NCI-H524 (cell line): ENCODE data around the gene ADAM15.

ENCODE experiments used
- DNase-seq, 2 experiments: peaks; one replicate each; lab custom pipeline; 2025; lab: John Stamatoyannopoulos, UW

ADAM15 gene, protein sequence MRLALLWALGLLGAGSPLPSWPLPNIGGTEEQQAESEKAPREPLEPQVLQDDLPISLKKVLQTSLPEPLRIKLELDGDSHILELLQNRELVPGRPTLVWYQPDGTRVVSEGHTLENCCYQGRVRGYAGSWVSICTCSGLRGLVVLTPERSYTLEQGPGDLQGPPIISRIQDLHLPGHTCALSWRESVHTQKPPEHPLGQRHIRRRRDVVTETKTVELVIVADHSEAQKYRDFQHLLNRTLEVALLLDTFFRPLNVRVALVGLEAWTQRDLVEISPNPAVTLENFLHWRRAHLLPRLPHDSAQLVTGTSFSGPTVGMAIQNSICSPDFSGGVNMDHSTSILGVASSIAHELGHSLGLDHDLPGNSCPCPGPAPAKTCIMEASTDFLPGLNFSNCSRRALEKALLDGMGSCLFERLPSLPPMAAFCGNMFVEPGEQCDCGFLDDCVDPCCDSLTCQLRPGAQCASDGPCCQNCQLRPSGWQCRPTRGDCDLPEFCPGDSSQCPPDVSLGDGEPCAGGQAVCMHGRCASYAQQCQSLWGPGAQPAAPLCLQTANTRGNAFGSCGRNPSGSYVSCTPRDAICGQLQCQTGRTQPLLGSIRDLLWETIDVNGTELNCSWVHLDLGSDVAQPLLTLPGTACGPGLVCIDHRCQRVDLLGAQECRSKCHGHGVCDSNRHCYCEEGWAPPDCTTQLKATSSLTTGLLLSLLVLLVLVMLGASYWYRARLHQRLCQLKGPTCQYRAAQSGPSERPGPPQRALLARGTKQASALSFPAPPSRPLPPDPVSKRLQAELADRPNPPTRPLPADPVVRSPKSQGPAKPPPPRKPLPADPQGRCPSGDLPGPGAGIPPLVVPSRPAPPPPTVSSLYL

DNA sequence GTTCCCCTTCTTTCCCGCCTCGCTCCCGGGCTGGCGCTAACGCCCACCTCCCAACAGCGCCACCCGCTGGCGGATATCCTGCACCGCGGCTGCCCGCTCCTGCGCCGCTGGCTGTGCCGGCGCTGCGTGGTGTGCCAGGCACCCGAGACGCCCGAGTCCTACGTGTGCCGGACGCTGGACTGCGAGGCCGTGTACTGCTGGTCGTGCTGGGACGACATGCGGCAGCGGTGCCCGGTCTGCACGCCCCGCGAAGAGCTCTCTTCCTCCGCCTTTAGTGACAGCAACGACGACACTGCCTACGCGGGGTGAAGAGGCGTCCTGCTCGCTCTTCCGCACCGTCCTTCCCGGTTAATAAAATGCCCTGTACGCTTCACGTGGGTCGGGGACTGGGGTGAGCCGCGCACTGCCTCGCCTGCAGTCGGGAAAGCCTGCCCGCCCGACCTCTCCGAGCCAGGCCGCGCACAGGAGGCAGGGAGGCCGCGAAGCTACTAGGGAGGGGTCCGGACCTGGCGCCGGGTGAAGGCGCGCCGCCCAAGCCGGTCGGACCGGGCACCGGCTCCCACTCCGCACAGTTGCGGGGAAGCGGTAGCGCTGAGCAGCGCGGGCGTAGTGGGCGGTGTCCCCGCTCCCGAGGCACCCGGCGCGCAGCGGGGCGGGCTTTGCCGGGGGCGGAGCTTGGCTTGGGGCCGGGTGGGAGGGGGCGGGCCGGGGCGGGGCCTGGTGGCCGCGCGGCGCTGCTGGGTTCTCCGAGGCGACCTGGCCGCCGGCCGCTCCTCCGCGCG is at the start of gene ADAM15:
Gene ADAM15, plus strand, starts transcription at position 757 of the 782 bp plus-strand sequence. CDS start 71 bp downstream, outside the sequence.
- DNase-seq = peak in 1 of 2 experiments; percentile 67

DNA sequence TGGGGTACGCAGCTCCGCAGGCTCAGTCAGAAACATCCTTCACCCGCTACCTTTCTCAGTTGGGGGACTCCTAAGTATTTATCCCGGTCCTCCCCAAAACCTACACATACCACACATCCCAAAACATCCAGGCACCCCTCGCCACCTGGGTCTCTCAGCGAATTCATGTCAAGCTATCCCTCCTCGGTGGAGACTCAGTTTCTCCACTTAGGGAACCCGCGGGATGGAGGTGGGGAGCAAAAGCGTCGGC is 49.8 kb upstream of the ADAM15 start:
- peak in 1 of 2 experiments; percentile 43 for DNase-seq

DNA sequence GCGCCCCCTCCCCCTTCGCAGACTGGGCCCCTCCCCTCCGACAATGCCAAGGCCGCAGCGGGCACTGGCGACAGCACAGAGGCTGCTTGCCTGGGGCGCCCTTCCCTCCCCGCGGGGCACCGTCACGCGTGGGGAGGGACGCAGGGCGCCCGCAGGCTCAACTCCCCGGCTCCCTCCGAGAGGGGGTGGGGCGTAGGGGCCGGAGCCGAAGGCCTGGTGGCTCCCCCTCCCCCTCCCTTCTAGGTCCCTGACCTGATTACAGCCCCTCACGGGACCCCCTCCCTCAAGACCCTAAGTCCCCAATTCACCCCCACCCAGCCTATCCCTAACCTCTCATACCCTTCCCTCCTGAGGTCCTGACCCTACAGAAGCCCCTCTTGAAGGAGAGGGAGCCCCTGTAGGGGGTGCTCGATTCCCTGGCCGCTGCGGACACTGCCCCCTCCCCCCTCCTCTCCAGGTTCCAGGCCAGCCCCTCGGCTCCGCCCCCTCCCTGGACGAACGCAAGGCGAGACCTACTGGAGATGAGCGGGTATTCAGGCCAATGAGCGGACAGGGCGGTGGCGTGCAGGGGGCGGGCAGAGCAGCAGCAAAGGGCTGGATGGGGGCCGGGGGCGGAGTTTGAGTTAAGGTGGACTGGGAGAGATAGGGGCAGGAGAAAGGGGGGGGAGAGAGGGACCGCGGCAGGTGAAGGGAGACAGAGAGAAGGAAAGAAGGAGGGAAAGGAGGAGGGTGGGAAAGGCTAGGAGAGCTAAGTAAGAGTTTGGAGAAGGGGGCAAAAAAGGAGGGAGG is 49.2 kb upstream of the ADAM15 start:
- DNase-seq = peak; percentile 95 to 97

DNA sequence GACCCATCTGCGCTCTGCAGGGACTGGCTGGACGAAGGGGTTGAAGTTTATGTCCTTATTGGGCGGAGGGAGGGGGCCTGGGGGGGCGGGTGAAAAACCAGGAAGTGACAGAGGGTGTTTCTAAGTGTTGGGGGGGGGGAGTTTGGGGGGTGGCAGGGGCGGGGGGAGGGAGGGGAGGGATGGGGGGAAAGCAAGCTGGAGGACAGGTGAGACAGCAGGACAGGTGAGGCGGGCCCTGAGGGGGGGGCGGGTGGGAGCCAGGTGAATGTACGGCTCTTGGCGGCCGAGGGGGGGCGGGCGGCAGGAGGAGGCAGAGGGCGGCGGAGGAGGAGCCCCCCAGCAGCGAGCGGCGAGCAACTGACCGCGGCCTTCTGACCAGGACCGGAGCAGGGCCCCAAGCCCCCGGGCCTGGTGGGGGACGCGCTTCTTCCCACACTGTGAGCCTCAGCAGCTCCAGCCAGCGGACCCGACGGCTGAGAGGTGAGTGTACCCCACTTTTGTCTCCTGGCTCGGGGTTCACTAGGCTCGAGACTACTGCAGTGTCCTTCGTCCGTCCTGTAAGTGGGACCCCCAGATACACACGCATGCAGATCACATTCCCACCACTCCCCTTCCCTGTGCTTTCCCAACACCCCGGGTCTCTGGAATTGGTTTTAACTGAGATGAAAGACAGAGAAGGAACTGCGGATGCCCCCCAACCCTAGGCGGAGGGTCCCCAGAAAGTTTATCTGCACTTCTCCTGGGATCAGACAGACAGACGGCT is 48.5 kb upstream of the ADAM15 start, which contains the start of gene ZBTB7B:
Gene ZBTB7B, plus strand, starts transcription at position 339 of the 763 bp plus-strand sequence. CDS start 11,859 bp downstream, outside the sequence.
- peak in 1 of 2 experiments; percentile 40 for DNase-seq

DNA sequence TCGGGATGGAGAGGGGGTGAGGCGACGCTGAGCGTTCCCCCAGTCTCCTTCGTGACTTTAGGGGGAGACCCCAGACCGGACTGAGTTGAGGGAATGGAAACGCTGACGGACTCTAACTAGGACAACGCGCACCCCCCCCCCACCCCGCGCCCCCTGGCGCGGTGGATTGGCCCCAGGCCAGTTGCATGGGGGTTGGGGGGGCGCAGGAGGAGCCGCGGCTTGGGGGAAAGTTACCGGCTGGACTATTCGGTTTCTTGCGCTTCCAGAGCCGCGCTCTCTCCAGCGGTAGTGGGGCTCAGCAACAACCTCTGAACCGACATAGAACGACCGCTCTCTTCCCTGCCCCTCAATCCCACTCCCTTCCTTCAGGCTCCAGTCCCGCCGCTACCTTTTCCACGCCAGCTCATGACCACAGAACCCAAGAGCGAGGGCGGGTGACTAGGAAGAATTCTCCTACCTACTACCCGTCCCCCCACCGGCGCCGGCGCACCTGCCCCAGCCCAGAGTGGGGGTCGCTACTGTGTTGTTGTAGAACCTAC is 47.8 kb upstream of the ADAM15 start:
- DNase-seq = peak in 1 of 2 experiments; percentile 52

DNA sequence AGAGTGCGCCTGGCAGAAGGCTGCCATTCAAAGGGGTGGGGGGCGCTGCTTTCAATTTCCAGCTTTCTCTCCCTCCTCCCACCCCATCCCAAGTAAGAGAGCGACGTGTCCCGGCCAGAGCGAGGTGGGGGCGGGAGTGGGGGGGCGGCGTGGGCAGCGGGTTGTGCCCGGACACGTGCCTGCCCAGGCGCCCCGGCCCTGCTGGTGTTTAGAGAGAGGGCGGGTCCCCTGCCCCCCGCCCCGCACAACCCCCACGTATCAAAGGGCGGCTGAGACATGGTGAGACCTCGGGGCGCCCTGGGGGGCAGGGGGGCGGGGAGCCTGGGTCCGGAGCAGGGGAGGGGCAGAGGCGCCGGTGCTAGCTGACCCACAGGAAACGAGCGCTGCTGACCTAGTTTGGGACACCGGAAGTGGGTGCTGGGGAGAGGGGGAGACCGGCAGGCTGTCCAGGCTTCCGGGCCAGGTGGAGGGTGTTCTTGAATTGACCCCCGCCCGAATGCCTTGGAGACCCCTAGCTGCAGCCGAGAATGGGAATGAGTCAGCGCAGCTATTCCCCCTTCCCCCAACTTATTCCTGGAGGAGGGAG is 47.3 kb upstream of the ADAM15 start:
- peak in 1 of 2 experiments; percentile 44 for DNase-seq

DNA sequence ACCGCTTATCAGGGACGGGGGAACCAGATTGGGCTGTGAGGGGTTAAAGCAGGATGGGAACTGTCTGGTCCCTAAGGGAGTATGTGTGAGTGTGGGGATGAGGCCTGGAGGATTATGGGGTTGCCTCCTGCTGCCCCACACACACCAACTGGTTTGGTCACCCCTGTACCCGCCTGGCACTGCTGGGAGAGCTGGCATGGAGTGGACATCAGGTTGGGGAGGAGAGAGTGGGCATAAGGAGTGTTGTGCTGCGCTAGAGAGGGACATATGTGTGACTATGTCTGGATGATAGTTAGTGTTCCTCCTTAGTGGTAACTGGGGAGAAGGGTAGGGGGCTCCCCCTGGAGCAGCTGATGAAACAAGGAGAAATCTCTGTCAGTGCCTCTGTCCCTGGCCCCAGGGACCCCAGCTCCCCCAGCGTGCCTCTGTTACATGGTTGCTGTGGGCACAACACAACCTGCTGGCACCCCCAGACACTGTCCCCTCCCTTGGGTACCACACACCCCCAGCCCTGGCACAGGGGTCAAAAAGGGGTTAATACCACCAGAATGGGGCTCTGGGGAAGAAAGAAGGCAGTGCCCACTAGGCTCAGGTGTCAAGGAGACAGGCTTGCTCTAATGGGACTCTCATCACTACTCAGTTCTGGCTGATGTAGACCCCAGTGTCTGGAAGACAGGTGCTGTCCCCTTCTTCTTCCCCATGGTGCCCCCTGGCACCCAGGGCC is 46.6 kb upstream of the ADAM15 start:
- DNase-seq = no peak

DNA sequence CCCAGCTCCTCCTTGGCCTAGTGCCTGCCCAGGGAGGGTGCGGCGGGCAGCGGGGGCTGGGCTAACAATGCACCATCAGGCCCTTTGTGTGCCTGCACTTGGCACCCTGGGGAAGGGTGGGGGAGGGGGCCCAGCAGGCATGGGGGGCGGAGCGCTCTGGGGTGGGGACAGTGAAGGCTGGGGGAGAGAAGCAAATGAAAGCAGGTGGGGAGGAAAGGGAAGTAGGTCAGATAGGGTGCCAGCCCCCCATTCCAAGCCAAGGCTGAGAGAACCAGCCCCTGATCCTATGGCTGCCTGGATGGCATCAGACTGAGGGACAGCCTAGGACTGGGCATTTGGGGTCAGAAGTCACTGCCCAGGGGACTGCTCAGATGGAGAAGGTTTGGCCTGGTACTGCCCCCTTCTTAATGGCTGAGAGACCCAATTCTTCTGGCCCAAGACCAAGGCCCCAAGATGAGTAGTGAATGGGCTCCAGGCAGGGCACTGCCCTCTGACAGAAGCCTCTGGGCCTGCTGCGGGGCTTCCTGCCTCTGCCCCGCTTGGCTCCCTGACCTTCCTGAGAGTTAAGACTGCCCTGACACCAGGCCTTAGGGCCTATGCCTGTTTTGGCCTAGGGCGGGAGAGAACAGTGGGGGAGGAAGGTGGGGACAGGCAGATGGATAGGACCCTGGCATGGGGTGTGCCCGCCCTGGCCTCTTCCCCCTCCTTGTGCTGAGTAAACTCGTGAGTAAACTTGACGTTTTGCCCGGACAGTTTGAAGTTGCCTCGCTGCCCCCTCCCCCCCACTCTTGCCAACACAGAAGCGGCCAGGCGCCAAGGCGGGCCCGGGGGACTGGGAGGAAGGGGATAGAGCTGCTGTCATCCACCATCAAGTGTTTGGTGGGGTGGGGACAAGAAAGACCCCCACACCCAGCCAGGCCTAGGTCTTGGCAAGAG is 45.8 kb upstream of the ADAM15 start:
- no peak for DNase-seq

DNA sequence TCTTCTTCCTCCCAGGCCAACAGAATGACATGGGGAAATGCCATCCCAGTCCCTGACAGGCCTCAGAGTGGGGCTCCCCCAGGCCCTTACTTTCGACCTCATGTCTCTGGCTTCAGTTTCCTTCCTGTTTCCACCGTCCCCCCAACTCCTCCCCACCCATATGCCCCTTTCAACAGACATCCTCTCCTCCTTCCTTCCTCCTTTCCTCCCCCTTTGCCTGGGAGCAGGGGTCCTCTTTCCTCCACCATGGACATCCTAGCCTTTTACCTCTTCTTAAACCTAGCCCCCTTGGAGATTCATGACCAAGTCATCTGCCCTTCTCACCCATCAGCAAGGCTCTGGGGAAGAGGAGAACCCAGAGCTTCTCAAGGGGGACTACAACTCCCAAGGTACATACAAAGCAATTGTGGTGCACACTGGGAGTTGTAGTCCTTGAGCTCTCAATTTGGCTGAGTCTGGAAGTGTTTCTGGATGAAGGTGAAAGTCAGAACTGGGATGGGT is 44.5 kb upstream of the ADAM15 start:
- peak in 1 of 2 experiments; percentile 40 for DNase-seq

DNA sequence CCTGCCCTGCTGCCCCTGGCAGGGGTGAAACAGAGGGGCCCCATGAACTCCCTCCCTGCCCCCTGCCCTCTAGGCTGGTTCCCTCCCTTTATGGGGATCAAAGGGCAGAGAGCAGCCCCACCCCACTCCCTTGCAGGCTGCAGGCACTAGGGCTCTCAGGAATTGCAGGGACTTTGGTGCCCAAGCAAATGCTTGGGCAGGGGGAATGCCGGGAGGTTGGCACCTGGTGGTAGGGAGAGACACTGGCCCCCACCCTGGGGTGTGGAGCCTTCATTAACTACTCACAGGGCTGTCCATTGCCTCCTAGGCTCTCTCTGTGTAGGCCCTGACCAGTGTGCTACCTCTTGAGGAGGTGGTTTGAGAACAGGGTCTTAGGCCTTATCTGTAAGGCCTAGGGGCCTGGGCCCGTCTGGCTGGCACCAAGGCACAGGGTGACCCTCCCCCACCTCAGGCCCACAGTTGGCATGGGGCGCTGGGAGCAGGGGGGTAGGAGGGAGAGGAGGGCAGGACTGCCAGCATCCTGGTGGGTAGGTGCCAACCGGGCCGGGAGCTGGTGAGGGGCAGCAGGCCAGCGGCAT is 43.8 kb upstream of the ADAM15 start:
- no peak for DNase-seq

DNA sequence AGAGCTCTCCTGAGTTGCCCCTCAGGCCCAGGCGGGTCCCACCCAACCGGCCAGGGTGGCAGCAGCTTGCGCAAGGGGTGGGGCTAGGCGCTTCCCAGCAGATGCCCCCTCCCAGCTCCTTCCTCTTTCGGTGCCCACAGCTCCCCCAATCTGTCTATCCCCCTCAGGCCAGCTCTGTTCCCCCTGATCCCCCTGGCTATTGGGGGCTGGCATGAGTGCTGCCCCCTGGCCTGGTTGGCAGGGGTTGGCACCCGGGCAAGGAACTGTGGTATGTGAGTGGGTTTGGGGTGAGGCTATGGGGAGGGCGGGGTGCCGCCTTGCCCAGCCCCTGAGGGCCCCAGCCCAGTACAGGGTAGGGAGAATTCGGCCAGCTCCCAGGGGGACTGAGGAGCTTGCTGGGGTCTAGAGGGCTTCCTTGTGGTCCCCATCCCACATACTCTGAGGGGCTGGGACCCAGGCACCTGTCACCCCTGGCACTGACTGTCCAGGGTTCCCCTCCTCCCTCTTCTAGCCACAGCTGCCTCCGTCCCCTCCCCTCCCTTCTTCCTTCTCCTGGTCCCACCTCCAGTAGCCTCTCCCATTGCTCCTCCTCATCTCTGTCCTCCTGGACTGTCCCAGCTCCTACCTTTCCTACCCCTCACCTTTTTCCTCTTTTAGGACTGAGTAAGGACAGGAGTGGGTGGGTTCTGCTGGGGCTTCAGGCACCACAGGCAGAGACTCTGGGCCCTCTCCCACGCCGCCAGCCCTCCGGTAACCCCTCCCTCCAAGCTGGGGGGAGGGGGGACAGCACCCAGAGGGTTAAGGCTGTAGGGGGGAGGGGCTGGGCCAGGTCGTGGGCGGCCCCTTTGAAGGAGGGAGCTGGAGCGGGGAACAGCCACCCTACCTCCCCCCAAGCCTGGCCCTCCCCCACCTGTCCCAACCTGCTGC is 42.8 kb upstream of the ADAM15 start:
- no peak for DNase-seq

DNA sequence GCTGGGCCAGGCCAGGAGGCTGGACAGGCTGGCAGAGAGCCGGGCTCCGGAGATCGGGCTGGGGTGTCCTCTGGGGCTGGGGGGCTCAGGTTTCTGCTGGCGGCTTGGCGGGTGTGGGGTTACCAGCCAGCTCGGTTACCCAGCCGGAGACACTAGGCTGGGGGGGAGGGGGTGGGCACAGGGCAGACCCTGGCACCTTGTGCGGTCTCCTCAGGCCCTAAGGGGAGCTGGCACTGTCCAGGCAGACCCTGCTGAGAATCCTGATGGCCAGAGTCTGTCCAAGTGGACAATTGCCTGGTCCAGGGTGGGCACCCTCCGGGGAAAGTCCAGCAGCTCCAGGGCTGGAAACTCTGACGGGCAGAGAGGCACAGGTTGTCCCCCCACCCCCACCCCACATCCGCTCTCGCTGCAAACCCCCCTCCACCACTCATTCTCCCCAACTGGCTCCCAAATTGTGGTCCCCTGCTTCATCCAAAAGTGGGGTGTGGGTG is 41.9 kb upstream of the ADAM15 start:
- no peak for DNase-seq

DNA sequence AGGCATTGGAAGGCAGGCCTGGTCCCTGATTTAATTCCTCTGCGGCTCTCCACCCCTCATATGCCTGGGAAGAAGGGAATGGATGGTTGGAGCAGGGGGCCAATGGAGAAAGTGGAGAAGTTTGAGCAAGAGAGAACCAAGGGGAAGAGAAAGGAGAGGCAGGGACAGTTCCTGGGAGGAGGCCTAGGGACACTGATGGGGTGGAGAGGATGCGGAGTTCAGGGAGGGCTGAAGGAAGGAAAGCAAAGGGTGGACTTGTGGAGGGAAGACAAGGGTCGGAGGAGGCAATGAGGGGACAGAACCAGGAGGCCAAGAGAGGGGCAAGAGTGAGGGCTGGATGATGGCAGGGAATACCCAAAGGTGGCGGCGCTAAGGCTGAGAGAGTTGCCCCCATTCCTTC is 41.4 kb upstream of the ADAM15 start:
- DNase-seq = no peak

DNA sequence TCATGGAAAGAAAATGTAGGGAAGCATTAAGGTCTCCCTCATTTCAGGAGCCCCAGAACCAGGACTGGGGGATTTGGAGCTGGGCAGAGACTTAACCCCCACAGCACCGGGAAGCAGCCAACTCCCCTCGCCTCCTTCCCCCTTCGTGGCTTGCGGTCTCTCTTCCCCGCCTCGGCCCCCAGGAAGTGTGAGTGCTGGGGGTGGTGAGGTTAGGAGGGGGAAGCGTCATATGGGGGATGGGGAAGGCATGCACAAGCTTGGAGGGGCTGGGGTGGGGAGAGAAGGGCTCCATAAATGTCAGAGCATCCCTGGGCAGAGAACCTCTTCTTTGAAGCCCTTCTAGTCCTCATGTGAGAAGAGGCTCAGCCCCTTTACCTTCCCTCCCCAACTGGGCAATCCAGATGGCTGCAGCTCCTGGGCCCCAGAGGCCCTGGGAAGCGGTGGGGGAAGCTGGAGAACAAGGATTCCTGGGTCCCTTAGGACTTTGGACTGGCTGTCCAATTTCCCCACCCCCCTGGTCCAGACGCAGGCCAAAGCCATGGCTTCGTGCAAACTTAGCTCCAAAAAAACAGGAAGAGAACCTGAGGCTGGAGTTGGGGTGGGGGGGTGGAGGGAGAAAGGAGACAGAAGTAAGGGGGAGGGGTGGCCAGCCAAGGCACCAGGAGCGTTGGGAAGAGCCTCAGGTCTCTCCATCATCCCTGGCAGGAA is 40.8 kb upstream of the ADAM15 start:
- no peak for DNase-seq

DNA sequence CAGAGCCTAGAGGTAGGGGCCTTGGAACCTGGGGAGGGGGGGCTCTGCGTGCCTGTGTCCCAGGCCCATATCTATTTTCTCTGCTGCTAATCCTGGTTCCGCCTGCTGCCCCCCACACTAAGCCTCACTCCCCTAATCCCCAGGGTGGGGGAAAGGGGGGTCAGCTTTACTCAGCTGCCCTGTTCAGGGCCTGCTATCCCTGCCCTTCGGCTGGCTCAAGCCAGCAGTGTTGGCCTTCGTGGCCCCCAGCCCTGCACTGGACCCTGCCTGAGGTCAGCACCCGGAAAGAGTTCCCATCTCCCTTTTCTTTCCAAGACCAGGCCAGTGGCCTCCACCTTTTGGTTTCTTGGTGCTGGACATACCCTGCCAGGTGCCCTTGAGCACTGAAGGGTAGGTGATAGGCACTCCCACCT is 40.1 kb upstream of the ADAM15 start:
- peak in 1 of 2 experiments; percentile 59 for DNase-seq
